ENCODE data around the gene MSH2.
"Not testable (repeated sequence)": the region's sequence is repeated elsewhere in the genome, so short reads cannot be mapped to it uniquely, and the experiment has no call there.

Gene MSH2

DNA sequence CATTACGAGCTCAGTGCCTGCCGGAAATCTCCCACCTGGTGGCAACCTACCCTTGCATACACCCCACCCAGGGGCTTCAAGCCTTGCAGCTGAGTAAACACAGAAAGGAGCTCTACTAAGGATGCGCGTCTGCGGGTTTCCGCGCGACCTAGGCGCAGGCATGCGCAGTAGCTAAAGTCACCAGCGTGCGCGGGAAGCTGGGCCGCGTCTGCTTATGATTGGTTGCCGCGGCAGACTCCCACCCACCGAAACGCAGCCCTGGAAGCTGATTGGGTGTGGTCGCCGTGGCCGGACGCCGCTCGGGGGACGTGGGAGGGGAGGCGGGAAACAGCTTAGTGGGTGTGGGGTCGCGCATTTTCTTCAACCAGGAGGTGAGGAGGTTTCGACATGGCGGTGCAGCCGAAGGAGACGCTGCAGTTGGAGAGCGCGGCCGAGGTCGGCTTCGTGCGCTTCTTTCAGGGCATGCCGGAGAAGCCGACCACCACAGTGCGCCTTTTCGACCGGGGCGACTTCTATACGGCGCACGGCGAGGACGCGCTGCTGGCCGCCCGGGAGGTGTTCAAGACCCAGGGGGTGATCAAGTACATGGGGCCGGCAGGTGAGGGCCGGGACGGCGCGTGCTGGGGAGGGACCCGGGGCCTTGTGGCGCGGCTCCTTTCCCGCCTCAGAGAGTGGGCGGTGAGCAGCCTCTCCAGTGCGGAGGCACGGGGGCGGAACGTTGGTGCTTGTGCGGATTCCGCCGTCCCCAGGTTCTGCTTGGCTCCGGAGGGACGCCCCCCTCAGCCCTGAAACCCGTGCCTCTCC is at the start of gene MSH2:
Gene MSH2, plus strand, starts transcription at position 352 of the 804 bp plus-strand sequence. Its CDS starts 36 bp downstream, at position 388.
- DNase-seq: peak; percentile 95 to 97

DNA sequence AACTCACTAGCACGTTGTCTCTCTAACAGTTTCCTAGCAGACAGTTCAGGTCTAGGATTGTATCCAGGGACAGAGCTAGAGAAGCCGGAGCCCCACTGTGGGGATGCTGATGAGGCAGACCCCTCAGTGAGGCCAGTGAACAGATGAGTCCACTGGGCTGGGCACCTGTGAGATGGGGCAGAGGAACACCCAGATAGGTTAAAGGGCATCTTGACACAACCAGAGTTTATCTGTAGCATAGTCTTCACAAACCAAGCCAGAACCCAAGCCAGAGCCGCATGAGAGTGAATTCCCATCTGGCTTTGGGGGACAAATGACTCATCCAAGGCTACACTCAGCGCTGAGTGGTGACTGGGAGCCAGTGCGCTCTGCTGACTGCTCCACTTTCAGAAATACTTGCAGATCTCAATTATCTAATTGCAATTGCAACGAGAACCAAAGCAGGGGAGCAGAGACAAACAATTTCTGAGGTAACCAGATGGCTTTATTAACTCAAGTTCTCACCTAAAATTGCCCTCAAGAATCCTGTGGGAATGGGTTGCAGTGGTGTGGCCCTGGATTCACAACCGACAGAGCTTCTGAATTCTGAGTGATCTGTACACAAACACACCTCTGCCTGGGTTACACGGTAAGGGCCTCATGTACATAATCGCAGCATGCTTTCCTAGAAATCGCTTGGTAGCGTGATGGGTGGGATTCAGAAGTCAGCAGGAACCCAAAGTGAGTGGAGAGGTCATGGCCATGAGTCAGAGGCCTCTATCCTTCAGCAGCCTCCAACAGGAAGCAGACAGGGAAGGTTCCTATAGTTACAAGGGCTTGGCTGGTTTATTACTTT is 48.7 kb upstream of the MSH2 start:
- peak; percentile 25 to 38 for DNase-seq

DNA sequence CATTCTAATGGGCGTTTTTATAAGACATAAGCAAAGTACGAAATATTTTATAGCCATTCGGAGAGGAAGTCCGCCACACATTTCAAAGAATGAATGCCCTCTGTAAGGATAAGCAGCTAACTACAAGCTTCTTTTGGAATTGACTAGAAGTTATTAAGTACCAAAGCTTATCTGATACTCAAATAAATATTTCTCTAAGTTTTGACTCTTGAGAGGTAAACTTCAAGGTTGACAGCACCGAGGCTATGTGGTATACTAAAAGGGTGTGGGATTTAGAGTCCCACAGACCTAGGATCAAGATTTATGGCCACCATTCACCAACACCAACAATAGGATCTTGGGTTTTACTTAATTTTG is 48.1 kb upstream of the MSH2 start:
- no peak for DNase-seq

- no peak for DNase-seq
These were observed 45.5 kb upstream of the MSH2 start for GRCh38 chr2:47357483-47357882.

GRCh38 chr2:47359375-47359868 is 43.5 kb upstream of the MSH2 start:
- DNase-seq: no peak

- DNase-seq: no peak
These were observed 42.7 kb upstream of the MSH2 start for GRCh38 chr2:47360283-47360682.

DNA sequence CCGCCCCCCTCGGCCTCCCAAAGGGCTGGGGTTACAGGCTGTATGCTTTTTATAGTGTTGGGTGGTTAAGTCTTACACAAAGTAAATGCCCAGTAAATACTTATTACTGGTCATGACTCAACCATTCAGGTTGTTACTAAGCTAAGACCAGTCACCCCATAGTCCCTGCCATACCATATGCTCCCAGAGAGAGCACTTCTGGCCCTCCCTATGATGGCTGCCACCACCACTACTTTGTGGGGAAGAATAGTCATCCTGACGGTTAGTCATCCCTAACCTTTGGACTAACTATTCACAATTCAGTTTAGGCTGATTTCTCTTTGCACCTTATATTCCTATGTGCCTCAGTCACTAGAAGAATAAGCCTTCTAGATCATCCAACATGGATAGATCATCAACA is 42.0 kb upstream of the MSH2 start:
- DNase-seq: no peak

GRCh38 chr2:47361505-47362229 is 41.3 kb upstream of the MSH2 start:
- DNase-seq: not testable (repeated sequence)

DNA sequence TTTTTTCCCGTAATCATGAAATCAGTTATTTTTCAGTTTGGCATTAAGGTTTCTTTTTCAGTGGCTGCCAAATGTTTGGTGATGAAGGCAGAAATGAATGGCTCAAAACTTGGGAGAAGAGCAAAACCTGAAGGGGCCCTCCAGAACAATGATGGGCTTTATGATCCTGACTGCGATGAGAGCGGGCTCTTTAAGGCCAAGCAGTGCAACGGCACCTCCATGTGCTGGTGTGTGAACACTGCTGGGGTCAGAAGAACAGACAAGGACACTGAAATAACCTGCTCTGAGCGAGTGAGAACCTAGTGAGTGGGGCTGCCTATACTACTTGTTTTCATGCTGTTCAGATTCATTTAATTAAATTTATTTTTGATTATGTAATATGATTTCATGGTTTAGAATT is 29.2 kb upstream of the MSH2 start:
- DNase-seq: no peak

- no peak for DNase-seq
These were observed 27.6 kb upstream of the MSH2 start for GRCh38 chr2:47375307-47375706.

- no peak for DNase-seq
These were observed 23.6 kb upstream of the MSH2 start for GRCh38 chr2:47379384-47379783.

GRCh38 chr2:47381408-47381807 is 21.5 kb upstream of the MSH2 start:
- no peak for DNase-seq

GRCh38 chr2:47386551-47386950 is 16.4 kb upstream of the MSH2 start:
- DNase-seq: no peak

DNA sequence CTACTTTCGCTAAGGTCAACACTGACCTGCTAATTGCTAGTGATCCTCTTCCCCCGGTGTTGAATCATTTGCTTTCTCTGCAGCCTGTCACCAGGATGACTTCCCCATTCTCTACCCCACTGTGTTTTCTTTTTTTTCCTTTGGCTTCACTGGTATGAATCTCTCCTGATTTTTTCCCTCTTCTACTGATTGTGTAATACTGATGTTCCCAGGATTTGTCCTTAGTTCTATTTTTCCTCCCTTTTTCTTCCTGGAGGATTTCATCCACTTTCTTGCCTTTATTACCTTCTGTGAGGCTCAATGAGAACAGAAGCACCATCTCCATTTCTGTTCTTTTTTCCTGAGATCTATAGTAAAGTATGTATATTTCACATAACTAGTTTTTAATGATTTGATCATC is 14.1 kb upstream of the MSH2 start:
- DNase-seq: no peak

- no peak for DNase-seq
These were observed 13.3 kb upstream of the MSH2 start for GRCh38 chr2:47389692-47390091.

DNA sequence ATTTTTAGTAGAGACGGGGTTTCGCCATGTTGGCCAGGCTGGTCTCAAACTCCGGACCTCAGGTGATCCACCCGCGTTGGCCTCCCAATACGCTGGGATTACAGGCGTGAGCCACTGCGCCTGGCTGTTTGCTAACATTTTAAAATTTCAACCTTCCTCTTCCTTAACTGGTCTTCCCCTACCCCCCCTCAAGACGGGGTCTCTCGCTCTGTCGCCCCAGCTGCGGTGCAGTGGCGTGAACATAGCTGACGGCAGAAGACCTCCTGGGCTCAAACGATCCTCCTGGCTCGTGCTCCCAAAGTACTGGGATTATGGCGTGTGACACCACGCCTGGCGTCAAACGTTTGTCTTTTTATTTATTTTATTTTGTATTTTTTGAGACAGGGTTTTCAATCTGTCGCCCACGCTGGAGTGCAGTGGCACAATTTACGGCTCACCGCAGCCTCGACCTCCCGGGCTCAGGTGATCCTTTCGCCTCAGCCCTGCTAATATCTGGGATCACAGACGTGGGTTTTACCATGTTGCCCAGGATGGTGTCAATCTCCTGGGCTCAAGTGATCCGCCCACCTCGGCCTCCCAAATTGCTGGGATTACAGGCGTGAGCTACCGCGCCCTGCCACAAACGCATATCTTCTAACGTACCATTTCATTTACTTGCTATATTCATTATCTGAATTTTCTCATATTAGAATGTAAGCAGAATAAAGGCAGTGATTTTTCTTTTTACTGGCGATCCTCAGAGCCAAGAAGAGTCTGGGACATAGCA is 984 bp upstream of the MSH2 start:
- no peak for DNase-seq

- DNase-seq: no peak
These were observed 476 bp upstream of the MSH2 start for GRCh38 chr2:47402555-47402804.

DNA sequence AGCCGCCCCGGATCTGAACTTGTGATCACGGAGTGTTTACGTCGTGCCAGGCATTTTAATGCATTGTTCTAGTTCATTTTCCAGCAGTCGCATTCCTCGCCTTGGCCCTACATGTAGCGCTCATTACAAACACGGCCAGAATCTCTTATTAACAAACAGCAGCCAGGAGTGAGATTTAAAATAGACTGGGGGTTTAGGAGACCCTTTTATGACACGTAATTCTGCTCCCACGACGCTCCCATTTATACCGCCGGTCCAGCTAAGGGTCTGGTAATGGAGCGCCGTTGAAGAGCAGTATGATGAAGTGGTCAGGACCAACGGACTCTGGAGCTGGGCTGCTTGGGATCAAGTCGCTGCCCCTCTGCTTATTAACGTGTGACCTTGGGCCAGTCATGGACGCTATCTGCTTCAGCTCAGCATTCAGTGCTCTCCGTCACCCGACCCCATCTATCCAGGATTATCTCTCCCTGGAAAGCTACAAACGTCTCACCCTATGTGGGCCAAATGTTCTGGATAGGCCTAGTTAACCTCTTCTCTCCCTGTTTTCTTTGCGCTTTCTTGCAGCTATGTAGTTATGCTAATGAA is 745 bp downstream of the MSH2 start:
- no peak for DNase-seq

DNA sequence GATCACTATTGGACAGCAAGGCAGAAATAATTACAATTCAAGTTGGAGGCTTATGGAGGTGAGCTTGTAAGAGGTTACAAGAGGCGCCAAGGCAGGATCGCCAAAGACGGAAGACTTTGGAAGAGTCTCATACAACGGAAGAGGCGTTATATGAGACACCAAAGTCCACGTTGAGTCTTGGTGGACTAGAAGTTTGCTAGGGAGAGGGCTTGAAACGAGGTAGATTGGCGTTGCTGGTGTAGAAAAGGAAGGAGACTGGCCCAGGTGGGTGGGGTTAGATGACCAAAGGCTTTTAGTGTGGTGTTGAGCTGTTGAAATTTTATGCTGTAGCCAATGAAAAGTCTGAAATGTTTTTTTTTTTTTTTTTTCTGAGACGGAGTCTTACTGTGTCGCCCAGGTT is 1.4 kb downstream of the MSH2 start:
- no peak for DNase-seq

DNA sequence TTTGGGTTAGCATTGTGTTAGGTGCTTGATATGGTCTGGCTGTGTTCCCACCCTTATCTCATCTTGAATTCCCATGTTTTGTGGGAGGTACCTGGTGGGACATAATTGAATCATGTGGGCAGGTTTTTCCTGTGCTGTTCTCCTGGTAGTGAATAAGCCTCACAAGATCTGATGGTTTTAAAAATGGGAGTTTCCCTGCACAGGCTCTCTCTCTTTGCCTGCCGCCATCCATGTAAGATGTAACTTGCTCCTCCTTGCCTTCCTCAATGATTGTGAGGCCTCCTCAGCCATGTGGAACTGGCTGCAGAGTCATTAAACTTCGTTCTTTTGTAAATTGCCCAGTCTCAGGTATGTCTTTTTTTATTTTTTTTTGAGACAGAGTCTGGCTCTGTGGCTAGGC is 2.8 kb downstream of the MSH2 start:
- DNase-seq: no peak

DNA sequence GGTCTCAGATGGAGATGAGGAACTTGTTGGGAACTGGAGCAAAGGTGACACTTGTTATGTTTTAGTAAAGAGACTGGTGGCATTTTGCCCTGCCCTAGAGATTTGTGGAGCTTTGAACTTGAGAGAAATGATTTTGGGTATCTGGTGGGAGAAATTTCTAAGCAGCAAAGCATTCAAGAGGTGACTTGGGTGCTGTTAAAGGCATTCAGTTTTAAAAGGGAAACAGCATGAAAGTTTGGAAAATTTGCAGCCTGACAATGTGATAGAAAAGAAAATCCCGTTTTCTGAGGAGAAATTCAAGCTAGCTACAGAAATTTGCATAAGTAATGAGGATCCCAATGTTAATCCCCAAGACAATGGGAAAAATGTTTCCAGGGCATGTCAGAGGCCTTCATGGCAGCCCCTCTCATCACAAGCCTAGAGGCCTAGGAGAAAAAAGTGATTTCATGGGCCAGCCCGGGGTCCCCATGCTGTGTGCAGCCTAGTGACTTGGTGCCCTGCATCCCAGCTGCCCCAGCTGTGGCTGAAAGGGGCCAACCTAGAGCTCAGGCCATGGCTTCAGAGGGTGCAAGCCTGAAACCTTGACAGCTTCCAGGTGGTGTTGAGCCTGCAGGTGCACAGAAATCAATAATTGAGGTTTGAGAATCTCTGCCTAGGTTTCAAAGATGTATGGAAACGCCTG is 3.8 kb downstream of the MSH2 start:
- not testable (repeated sequence) for DNase-seq

- not testable (repeated sequence) for DNase-seq
These were observed 5.0 kb downstream of the MSH2 start for GRCh38 chr2:47407976-47408375.

Data from Kasumi-1 (cell line).